Skeletal muscle satellite cell (primary cell): ENCODE measurements around the gene CACNB1.
"Not testable (repeated sequence)": the region's sequence is repeated elsewhere in the genome, so short reads cannot be mapped to it uniquely, and the experiment has no call there.

Source experiments
- H3K27me3 ChIP-seq: 2 replicates; pipeline ENCODE4 v1.7.0; 2013; ENCODE audit warnings: low read length; ENCODE audit not compliant: control insufficient read depth, insufficient read depth
- H3K36me3 ChIP-seq: 2 replicates; pipeline ENCODE4 v1.7.0; 2013; ENCODE audit warnings: mild to moderate bottlenecking, control low read depth, low read length; ENCODE audit not compliant: insufficient read depth
- H3K4me1 ChIP-seq: 2 replicates; pipeline ENCODE4 v1.7.0; 2013; ENCODE audit warnings: low read length; ENCODE audit not compliant: control insufficient read depth, insufficient read depth
- H3K4me2 ChIP-seq: 2 replicates; pipeline ENCODE4 v1.7.0; 2013; ENCODE audit warnings: mild to moderate bottlenecking, low read length
- H3K4me3 ChIP-seq: 2 replicates; pipeline ENCODE4 v1.7.0; 2013; ENCODE audit warnings: low read length
- H3K9ac ChIP-seq: 2 replicates; pipeline ENCODE4 v1.7.0; 2013; ENCODE audit warnings: mild to moderate bottlenecking, low read depth, low read length, moderate library complexity
- H3K9me3 ChIP-seq: replicated peaks from 2 replicates; pipeline ENCODE4 v1.7.0; 2013; ENCODE audit warnings: mild to moderate bottlenecking, control low read depth, low read length

The CACNB1 gene

DNA sequence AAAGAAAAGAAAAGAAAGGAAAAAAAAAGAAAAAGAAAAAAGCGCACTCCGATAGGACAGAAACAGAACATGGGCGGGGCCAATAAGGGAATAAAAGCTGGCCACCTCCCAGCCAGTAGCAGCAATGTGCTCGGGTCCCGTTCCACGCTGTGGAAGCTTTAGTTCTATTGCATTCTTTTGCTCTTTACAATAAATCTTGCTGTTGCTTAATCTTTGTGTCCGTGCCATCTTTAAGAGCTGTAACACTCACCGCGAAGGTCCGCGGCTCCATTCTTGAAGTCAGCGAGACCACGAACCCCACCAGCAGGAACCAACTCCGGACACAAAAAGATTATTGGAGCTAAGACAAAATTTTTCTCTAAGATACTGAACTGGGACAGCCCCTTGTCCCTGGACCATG, 28.4 kb downstream of the CACNB1 start:
- H3K9me3 ChIP-seq, result no peaks in the 10 kb centered on the region
- peaks cover 36% of the 10 kb centered on the region for H3K27me3 ChIP-seq
- H3K4me1 ChIP-seq, result peaks cover 4% of the 10 kb centered on the region

DNA sequence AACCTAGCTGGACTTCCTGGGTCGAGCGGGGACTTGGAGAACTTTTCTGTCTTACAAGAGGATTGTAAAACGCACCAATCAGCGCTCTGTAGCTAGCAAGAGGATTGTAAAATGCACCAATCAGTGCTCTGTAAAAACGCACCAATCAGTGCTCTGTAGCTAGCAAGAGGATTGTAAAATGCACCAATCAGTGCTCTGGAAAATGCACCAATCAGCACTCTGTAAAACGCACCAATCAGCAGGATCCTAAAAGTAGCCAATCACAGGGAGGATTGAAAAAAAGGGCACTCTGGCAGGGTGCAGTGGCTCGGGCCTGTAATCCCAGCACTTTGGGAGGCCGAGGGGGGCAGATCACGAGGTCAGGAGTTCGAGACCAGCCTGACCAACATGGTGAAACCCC, 29.0 kb downstream of the CACNB1 start:
- H3K4me1 ChIP-seq, H3K9me3 ChIP-seq, H3K4me3 ChIP-seq, H3K36me3 ChIP-seq, H3K4me2 ChIP-seq, H3K9ac ChIP-seq: not testable (repeated sequence)
- H3K27me3 ChIP-seq, result peaks cover 36% of the 10 kb centered on the region

More for the DNA sequence above, 28.4 kb downstream of the CACNB1 start:
- H3K9ac ChIP-seq, result no peak overlapping the region
- no peak overlapping the region for H3K4me2 ChIP-seq
- no peaks in the 10 kb centered on the region for H3K36me3 ChIP-seq
- no peak overlapping the region for H3K4me3 ChIP-seq

DNA sequence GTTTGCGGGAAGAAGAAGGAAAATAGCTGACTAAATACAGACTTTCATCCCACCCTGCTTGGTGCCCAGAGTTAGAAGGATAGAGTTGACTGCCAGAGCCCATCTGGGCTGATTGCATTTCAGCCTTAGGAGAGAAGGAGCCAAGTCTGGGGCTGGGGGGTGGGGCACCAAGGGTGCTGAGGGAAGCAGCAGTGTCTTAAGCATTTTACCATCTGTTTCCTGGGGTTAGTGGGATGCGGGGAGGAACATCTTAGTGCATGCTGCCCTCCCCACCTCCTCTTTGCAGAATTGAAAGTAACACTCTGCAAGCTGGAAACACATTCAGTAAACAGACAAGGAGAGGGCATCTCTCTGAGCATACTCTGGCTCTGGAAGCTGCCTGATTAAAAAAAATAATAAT, 30.0 kb downstream of the CACNB1 start:
- no peak overlapping the region for H3K4me2 ChIP-seq
- H3K27me3 ChIP-seq, result peaks cover 36% of the 10 kb centered on the region
- peaks cover 4% of the 10 kb centered on the region for H3K4me1 ChIP-seq
- H3K4me3 ChIP-seq, result no peak overlapping the region
- H3K9me3 ChIP-seq, result no peaks in the 10 kb centered on the region
- H3K9ac ChIP-seq, result no peak overlapping the region
- H3K36me3 ChIP-seq, result no peaks in the 10 kb centered on the region

DNA sequence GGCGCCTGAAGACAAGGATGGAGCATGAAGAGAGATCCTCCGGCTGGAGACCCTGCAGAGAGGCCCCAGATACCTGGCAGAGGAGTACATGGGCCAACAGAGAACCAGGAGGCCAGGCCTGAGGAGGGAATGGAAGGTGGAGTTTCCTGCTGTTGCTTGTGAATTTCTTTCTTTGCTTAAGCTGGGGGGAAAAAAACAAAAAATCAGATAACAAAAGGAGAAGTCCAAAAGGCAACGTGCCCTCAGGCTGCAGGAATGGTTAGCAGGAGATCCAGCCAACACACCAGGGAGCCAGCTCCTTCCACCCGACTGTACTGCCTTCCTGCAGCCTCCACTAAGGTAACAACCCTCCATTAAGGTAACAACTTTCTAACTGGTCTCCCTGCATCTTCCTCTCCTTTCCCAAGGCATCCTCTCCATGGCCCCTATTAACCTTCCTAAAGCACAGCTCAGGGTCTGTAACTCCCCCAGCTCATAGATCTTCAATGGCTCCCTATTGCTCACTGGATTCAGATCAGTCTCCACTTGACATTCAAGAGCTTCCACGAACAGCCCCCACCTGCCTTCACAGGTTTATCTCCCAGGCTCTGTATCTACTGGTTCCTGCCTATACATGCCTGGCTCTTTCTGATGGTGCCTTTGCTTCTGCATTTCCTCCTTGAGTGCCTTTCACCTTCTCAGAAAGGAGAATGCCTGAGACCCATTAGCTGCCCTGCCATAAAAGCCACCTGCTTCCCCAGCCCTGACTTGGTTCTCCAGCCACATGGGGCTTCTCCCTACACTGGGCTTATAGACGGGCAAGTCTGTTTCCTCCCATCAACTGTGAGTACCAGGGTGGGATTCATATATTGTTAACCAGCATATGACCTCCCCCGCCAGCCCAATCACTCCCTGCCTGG, 30.8 kb downstream of the CACNB1 start:
- no peak overlapping the region for H3K9ac ChIP-seq
- peaks cover 4% of the 10 kb centered on the region for H3K4me1 ChIP-seq
- H3K36me3 ChIP-seq, result no peaks in the 10 kb centered on the region
- no peak overlapping the region for H3K4me3 ChIP-seq
- H3K4me2 ChIP-seq, result no peak overlapping the region
- peaks cover 36% of the 10 kb centered on the region for H3K27me3 ChIP-seq
- H3K9me3 ChIP-seq, result no peaks in the 10 kb centered on the region

DNA sequence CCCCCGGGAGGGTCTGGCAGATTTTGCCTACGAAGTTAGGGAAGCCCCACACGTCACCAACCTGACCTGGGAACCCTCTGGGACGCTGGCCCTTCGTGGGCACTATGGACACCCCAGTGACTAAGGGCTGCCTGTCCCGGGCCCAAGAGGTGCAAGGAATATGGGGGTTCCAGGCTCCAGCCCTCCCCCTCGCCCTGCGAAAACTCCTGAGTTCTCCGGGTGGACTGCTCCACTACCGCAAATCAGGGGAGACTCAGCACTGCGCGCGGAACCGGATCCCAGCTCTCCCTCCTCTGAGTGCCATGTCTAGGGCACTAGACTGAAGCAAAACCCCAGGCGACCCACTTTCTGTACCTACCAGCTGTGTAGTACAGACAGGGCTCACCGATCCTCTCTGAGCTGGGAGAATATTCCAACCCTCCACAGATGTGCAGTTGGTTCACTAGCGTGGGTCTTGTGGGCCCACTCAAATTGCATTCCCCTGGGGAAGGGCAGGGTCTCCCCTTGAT, 31.6 kb downstream of the CACNB1 start, which contains the start of gene ARL5C:
ARL5C (minus strand) TSS at position 321 of the 509 bp plus-strand sequence. CDS start 401 bp downstream, outside the sequence.
- H3K4me3 ChIP-seq, result peak within 1 kb of the TSS; percentile 69
- peak within 1 kb of the TSS; percentile 24 for H3K9ac ChIP-seq
- peaks cover 40% of the 10 kb centered on the region for H3K27me3 ChIP-seq

DNA sequence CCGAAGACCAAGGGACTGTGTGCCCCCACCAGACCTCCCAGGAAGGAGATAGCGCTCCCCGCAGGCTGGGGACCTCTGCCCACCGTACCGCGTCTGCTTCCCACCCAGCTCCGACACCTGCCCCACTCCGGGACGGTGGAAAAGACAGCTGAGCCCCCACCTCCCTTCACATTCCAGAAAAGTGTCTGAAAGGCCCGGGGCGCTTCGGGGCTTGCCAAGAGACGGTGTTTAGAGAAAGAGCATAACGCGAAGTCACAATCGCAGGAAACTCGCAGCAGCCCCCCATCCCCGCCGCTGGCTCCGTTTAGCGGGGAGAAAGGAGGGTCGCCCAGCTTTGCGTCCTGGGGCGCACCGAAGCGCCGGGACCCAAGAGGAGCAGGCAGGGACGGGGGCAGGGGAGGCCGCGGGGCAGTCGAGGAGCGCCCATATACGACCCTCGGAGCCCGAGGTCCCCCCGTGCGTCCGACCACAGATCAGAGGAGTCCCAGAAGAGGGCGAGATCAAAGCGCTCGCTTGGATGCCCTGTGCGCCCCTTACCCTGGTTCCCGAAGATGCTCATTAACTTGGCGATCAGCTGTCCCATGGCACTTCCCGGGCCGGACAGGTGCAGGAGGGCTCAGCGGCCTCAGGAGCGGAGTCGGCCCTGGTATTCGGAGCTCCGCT, 32.2 kb downstream of the CACNB1 start:
- H3K4me2 ChIP-seq, result peak overlapping the region; percentile 77
- H3K9me3 ChIP-seq, result no peaks in the 10 kb centered on the region
- peaks cover 43% of the 10 kb centered on the region for H3K27me3 ChIP-seq
- peak overlapping the region; percentile 69 for H3K4me3 ChIP-seq
- H3K9ac ChIP-seq, result peak overlapping the region; percentile 24
- no peaks in the 10 kb centered on the region for H3K36me3 ChIP-seq
- peaks cover 4% of the 10 kb centered on the region for H3K4me1 ChIP-seq

More for the DNA sequence above, 31.6 kb downstream of the CACNB1 start, which contains the start of gene ARL5C:
- Histone ChIP-seq H3K36me3 (no peaks in the 10 kb centered on the region), H3K9me3 (no peaks in the 10 kb centered on the region), H3K4me2 (peak within 1 kb of the TSS; percentile 77), H3K4me1 (peaks cover 4% of the 10 kb centered on the region)

DNA sequence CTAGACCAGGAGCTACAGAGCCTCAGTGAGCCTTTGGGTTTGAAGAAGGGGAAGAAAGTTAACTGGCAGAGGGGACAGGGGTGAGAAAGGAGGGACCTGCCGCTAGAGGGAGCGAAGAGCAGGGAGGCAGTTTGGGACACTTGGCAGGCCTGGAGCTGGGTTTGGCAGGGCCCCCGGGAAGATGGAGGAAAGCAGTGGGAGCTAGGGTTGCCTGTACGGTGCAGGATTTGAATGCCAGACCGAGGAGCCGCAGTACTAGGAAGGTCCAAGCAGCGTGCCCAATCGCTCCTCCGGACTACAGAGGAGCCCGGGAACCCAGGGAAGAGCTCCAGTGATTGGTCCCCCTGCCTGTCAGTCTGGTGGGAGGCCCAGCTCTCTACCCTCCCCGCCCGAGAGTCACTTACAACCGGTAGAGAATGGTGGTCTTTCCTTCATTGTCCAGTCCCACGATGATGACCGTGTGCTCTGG, 32.8 kb downstream of the CACNB1 start:
- peaks cover 4% of the 10 kb centered on the region for H3K4me1 ChIP-seq
- peak overlapping the region; percentile 69 for H3K4me3 ChIP-seq
- no peaks in the 10 kb centered on the region for H3K36me3 ChIP-seq
- no peaks in the 10 kb centered on the region for H3K9me3 ChIP-seq
- H3K4me2 ChIP-seq, result peak overlapping the region; percentile 77
- peak overlapping the region; percentile 40 for H3K9ac ChIP-seq
- H3K27me3 ChIP-seq, result peaks cover 40% of the 10 kb centered on the region

DNA sequence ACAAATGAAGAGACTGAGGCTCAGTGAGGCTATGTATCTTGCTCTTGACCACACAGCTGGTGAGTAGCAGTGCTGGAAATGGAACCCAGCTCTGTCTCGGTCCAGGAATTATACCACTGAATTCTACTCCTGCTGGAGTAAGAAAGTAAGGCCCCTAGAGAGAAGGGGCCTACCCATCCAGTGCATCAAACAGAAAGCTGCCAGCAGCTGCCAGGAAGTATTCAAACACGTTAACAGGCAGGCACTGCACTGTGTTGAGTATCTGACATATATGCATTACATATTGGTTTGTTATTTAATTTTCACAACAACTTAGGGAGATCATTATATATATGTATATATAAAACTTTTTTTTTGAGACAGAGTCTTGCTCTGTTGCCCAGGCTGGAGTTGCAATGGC, 35.5 kb downstream of the CACNB1 start:
- peaks cover 29% of the 10 kb centered on the region for H3K27me3 ChIP-seq
- H3K36me3 ChIP-seq, result no peaks in the 10 kb centered on the region

DNA sequence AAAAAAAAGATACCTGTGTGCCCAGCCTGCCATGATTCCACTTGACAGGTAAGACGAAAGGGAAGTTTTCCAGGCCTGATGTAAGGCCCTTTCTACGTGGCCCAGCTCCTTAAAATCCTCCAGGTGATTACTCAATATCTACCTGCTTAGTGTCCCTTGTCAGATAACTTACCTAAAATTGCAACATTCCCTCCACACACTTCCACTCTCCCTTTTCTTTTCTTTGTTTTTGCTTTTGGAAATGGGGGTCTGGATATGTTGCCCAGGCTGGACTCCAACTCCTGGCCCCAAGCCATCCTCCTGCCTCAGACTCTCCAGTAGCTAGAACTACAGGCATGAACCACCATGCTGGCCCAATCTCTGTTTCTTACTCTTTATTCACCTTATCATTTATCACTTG, 38.8 kb downstream of the CACNB1 start:
- Histone ChIP-seq H3K9me3 (no peaks in the 10 kb centered on the region), H3K36me3 (no peaks in the 10 kb centered on the region), H3K27me3 (peaks cover 10% of the 10 kb centered on the region), H3K9ac (no peak overlapping the region), H3K4me1 (no peaks in the 10 kb centered on the region), H3K4me2 (no peak overlapping the region), H3K4me3 (no peak overlapping the region)

More for the DNA sequence above, 35.5 kb downstream of the CACNB1 start:
- H3K4me1 ChIP-seq, result peaks cover 4% of the 10 kb centered on the region
- H3K4me3 ChIP-seq, result no peak overlapping the region
- H3K9ac ChIP-seq, result no peak overlapping the region
- H3K9me3 ChIP-seq, result no peaks in the 10 kb centered on the region
- H3K4me2 ChIP-seq, result no peak overlapping the region

DNA sequence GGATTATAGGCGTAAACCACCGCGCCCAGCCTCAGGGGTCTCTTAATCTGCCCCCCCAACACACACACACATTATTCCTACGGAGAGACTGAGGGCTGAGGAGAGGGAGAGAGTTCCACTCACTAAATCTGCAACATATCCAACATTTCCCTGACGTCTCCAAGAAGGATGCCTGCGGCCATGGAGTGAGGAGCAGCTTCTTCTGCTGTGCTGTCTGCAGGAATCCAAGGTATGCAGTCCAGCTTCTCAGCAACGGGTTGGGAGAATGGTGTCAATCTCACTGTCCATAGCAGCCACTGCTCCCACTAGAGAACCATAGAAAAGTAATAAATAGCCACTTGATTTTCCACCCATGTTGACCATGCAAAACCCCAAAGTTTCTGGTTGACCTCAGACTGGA, 41.0 kb downstream of the CACNB1 start:
- peaks cover 8% of the 10 kb centered on the region for H3K4me1 ChIP-seq
- no peak overlapping the region for H3K4me3 ChIP-seq
- no peaks in the 10 kb centered on the region for H3K36me3 ChIP-seq
- no peak overlapping the region for H3K9ac ChIP-seq
- no peak overlapping the region for H3K4me2 ChIP-seq
- H3K9me3 ChIP-seq, result no peaks in the 10 kb centered on the region
- peaks cover 13% of the 10 kb centered on the region for H3K27me3 ChIP-seq

DNA sequence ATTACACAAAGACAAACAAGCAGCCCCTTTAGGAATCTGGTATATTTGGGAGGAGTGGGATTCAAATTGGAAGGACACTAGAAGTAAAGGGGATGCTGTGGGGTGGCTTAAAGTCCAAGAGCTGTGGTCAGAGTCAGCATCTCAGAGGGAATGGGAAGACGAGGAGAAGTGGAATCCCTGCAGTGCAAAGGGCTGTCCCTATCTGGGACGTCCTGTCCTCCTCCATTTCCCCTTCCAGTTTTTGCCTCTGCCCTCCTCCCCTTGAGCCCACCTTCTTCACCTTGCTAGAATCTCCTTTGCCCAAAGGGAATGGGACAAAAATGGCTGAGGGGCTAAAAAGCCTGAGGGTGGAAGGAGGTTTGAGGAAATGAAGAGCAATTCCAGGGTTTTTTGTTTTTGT, 41.8 kb downstream of the CACNB1 start:
- H3K9me3 ChIP-seq, result no peaks in the 10 kb centered on the region
- H3K36me3 ChIP-seq, result no peaks in the 10 kb centered on the region
- H3K4me1 ChIP-seq, result peaks cover 8% of the 10 kb centered on the region
- no peak overlapping the region for H3K9ac ChIP-seq
- H3K4me2 ChIP-seq, result no peak overlapping the region
- H3K4me3 ChIP-seq, result no peak overlapping the region
- peaks cover 11% of the 10 kb centered on the region for H3K27me3 ChIP-seq
